HG03108 (cell line): ENCODE data around the gene MINAR2.
A peak's percentile ranks its signal among the peaks of the same experiment; 100 is the strongest.

Experiments used
- ATAC-seq: cut with Tn5 transposase; IDR thresholded peaks from one replicate; pipeline ENCODE4 v1.9.1; 2021; ENCODE audit warnings: moderate library complexity; ENCODE audit not compliant: unreplicated experiment

Gene MINAR2

GRCh38 chr5:129771058-129771838, 23.4 kb downstream of the MINAR2 start:
- ATAC-seq = peak; percentile 50

- no peak for ATAC-seq
Observed at GRCh38 chr5:129773376-129773775, 25.5 kb downstream of the MINAR2 start.

GRCh38 chr5:129781594-129781993, 33.7 kb downstream of the MINAR2 start:
- ATAC-seq = no peak

- no peak for ATAC-seq
Observed at GRCh38 chr5:129803403-129803802, 55.5 kb downstream of the MINAR2 start.

GRCh38 chr5:129804705-129805104, 56.8 kb downstream of the MINAR2 start:
- no peak for ATAC-seq

GRCh38 chr5:129807162-129807814, 59.4 kb downstream of the MINAR2 start:
- no peak for ATAC-seq
